NCI-H774 (cell line): ENCODE results near the gene TRPM6.
A peak's percentile ranks its signal among the peaks of the same experiment; 100 is the strongest.
"Not testable (repeated sequence)": the region's sequence is repeated elsewhere in the genome, so short reads cannot be mapped to it uniquely, and the experiment has no call there.

ENCODE experiments used
- DNase-seq: peaks from one replicate; lab custom pipeline; 2025; lab: John Stamatoyannopoulos, UW

The TRPM6 gene, protein sequence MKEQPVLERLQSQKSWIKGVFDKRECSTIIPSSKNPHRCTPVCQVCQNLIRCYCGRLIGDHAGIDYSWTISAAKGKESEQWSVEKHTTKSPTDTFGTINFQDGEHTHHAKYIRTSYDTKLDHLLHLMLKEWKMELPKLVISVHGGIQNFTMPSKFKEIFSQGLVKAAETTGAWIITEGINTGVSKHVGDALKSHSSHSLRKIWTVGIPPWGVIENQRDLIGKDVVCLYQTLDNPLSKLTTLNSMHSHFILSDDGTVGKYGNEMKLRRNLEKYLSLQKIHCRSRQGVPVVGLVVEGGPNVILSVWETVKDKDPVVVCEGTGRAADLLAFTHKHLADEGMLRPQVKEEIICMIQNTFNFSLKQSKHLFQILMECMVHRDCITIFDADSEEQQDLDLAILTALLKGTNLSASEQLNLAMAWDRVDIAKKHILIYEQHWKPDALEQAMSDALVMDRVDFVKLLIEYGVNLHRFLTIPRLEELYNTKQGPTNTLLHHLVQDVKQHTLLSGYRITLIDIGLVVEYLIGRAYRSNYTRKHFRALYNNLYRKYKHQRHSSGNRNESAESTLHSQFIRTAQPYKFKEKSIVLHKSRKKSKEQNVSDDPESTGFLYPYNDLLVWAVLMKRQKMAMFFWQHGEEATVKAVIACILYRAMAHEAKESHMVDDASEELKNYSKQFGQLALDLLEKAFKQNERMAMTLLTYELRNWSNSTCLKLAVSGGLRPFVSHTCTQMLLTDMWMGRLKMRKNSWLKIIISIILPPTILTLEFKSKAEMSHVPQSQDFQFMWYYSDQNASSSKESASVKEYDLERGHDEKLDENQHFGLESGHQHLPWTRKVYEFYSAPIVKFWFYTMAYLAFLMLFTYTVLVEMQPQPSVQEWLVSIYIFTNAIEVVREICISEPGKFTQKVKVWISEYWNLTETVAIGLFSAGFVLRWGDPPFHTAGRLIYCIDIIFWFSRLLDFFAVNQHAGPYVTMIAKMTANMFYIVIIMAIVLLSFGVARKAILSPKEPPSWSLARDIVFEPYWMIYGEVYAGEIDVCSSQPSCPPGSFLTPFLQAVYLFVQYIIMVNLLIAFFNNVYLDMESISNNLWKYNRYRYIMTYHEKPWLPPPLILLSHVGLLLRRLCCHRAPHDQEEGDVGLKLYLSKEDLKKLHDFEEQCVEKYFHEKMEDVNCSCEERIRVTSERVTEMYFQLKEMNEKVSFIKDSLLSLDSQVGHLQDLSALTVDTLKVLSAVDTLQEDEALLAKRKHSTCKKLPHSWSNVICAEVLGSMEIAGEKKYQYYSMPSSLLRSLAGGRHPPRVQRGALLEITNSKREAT (N-terminal part only)

DNA sequence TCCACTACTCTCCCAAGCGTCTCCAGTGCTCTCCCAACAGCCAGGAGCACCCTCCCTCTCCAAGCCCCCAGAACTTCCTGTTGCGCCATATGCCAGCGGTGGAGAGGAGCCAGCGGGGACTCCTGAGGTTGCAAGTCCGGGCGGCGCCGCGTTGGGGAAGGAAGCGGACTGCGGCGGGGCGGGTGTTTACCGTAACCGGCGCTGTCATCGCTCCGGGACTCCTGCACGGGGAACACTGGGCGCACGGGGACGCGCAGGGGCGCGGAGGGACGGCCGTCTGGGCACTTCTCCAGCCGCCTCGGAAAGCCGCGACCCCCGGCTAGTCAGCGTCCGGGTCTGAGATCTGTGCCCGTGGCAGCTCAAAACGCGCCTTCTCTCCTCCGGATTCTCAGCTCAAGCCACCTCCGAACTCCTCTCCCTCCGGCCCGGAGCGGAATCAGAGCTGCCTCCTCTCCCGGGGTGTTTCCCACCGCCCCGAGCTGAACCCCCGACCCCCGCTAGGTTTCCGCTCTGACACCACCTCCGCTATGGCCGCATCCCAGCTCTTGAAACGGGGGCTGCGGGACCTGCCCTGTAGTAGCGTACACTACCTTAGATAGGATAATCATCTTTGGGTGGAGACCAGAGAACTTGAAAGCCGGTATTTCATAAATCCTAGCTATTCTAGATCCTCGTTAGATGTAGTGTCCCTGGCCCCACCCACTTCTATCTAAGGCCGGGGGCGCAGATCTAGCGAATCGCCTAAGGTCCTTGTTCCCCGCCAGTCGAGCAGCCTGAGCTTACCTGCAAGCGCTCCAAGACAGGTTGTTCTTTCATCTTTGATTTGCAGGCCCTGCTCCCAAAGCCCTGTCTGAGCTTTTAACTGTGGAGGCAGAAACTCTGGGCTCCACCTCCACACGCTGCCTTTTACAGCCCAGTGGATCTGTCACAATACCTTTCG is at the start of gene TRPM6:
Gene TRPM6, minus strand, starts transcription at position 881 of the 940 bp plus-strand sequence. Its CDS starts 65 bp downstream, at position 816.
- DNase-seq: peak; percentile 73

DNA sequence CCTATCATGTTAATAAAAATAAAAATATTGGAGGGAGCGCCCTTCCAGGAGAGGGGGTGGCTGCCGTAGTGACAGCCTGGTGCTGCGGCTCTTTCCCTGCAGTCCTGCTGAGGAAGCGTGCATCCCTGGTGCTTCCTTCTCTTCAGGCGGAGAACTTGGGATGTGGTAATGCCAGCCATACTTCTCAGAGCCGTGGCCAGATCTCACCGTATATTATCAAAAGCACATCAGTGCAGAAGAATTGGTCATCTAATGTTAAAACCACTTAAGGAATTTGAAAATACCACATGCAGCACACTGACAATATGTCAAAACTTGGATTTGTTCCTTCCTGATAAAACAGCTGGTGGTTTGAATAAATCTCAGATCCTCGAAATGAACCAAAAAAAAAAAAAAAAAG is 47.3 kb upstream of the TRPM6 start:
- no peak for DNase-seq

- no peak for DNase-seq
Observed at GRCh38 chr9:74921737-74922136, 34.0 kb upstream of the TRPM6 start.

- DNase-seq: no peak
Observed at GRCh38 chr9:74920944-74921626, 33.4 kb upstream of the TRPM6 start.

DNA sequence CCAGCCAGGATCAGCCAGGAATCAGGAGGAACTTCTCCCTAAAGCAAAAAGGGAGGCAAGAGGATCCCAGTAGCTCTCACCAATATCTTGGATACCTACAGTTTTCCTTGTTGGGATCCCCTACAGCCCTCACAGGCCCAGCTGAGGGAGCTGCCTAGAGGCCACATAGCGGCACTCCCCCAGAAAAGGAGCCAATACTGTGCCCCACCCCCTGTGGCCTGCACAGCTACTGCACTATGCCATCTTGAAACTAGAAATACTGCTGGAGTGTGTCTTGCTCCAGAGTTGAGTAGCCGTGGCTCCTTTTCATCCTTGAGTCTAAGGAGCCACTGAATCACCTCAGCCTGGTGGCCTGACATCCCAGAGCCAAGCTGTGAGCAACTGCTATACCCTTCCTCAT is 22.3 kb upstream of the TRPM6 start:
- no peak for DNase-seq

GRCh38 chr9:74908665-74909064 is 20.9 kb upstream of the TRPM6 start:
- DNase-seq: no peak

GRCh38 chr9:74907085-74907484 is 19.4 kb upstream of the TRPM6 start:
- no peak for DNase-seq

GRCh38 chr9:74901001-74901400 is 13.3 kb upstream of the TRPM6 start:
- DNase-seq: no peak

DNA sequence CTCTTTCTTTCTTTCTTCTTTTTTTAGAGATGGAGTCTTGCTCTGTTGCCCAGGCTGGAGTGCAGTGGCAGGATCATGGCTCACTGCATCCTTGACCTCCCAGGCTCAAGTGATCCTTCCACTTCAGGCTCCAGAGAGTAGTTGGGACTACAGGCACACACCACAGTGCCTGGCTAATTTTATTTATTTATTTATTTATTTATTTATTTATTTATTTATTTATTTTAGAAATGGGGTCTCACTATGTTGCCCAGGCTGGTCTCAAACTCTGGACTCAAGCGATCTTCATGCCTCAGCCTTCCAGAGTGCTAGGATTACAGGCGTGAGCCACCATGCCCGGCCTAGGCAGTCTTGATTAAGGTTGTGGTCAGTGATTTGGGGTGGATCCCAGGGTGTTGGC is 728 bp upstream of the TRPM6 start:
- not testable (repeated sequence) for DNase-seq

DNA sequence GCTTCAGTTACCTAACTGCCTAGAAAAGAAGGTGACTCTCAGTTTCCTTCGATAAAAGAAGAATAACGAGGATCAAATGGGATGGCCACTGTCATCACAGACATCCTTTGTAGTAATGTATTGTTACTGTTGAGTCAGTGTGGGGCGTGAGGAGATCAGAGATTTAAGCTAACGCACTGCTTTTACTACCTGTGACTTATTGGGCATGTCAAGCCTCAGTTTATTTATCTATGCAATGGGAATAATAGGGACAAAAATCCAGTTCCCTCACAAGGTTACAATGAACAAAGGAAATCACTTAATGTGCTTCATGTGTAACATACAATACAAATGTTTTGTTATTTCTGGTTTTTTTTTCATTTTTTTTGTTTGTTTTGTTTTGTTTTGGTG is 255 bp upstream of the TRPM6 start:
- no peak for DNase-seq

- DNase-seq: no peak
Observed at GRCh38 chr9:74876382-74876949, 11.3 kb downstream of the TRPM6 start.

- no peak for DNase-seq
Observed at GRCh38 chr9:74875656-74876055, 12.1 kb downstream of the TRPM6 start.

DNA sequence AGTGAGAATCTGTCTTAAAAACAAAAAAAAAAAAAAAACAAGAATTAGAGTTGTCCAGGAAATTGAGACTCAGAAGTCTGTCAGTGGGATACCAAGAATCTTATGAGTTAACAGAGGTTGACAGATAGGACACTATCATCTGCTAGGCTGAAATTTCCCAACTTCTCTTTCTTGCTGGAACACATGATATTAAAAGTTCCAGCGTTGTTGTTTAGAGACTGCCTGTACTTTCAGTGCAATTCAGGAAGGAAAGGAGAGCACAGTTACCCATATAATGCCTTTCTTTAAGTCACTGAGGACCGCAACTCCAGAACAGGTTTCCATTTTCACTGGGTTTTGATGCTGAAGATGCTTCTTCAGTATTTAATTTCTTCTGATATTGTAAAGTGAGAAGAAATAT is 13.5 kb downstream of the TRPM6 start:
- no peak for DNase-seq

DNA sequence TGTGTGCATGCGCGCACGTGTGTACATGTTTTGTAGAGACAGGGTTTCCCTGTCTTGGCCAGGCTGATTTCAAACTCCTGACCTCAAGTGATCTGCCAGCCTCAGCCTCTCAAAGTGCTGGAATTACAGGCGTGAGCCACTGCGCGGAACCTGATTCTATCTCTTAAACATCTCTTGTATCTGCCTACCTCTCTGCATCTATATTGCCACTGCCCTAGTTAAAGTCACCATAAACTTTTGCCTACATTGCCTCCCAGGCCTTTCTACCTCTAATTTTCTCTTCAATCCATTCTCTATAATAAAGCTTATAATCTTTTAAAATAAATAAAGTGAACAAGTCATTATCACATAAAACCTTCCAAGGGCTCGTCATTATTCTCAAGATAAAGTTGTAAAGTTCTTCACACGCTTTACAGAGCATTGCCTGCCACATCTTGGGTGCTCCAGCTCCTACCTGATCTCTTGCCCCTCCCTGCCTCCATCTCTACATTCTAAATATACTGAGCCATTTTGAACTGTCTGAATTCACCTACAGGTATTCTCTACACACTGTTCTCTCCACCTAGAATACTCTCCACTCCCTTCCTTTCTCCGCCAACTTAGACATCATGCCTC is 15.0 kb downstream of the TRPM6 start:
- no peak for DNase-seq

DNA sequence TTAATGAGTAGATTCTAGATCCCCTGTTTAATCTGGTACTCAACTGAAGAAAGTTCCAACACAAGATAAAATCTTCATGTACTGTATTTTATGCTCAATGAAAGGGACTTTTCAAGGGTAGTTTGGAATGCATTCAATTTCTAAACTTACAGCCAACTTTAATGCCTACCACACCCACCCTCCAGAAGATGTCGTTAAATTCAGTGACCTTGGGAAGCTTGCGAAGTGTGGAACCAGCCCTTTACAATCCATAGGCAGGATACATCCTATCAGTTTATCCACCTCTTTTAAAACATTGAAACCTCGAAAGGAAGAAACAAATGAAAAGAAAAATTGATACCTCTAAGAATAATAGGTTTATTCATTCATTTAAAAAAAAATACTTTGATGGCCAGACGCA is 20.2 kb downstream of the TRPM6 start:
- DNase-seq: no peak

- no peak for DNase-seq
Observed at GRCh38 chr9:74865177-74865576, 22.5 kb downstream of the TRPM6 start.

DNA sequence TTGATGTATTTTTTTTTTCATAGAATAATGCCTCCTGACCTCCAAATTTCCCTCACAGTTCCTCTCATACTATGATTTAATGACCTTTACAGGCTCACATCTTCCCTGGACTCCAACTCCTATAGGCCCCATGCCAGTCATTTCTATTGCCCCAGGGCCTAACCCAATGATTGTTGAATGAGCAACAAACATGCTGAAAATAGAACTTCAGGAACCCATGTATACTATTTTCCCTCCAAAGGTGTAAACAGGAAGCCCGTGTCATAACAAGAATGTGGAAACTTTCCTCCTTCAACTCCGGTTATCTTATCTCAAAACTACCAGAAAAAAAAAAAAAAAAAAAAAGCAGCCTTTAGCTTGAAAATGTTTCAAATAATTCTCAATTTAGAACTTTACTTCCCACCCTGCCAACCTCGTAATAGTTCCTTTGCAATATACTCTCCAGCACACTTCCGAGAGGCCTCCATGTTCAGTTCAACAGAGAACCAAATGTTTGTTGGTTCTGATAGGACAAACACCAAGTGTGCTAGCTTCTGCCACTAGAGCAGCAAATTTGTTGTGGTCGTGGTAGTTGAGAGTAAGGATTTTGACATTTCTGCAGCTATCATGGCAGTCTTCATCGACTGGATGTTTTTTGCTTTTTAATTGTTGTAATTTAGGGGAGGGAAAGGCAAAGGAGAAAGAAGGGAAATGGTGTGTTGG is 25.8 kb downstream of the TRPM6 start:
- no peak for DNase-seq

GRCh38 chr9:74861071-74861470 is 26.6 kb downstream of the TRPM6 start:
- DNase-seq: no peak

DNA sequence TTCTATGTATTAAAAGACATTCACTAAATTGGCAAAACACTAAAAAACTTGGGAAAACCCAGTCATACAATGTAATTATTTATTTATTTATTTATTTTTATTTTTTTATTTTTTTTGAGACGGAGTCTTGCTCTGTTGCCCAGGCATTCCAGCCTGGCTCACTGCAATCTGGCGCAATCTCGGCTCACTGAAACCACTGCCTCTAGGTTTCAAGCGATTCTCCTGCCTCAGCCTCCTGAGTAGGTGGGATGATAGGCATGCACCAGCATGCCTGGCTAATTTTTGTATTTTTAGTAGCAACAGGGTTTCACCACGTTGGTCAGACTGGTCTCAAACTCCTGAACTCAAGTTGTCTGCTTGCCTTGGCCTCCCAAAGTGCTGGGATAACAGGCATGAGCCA is 27.5 kb downstream of the TRPM6 start:
- not testable (repeated sequence) for DNase-seq
